ENCODE results near the gene PRKCD.
"Not testable (repeated sequence)": the region's sequence is repeated elsewhere in the genome, so short reads cannot be mapped to it uniquely, and the experiment has no call there.

The PRKCD gene

DNA sequence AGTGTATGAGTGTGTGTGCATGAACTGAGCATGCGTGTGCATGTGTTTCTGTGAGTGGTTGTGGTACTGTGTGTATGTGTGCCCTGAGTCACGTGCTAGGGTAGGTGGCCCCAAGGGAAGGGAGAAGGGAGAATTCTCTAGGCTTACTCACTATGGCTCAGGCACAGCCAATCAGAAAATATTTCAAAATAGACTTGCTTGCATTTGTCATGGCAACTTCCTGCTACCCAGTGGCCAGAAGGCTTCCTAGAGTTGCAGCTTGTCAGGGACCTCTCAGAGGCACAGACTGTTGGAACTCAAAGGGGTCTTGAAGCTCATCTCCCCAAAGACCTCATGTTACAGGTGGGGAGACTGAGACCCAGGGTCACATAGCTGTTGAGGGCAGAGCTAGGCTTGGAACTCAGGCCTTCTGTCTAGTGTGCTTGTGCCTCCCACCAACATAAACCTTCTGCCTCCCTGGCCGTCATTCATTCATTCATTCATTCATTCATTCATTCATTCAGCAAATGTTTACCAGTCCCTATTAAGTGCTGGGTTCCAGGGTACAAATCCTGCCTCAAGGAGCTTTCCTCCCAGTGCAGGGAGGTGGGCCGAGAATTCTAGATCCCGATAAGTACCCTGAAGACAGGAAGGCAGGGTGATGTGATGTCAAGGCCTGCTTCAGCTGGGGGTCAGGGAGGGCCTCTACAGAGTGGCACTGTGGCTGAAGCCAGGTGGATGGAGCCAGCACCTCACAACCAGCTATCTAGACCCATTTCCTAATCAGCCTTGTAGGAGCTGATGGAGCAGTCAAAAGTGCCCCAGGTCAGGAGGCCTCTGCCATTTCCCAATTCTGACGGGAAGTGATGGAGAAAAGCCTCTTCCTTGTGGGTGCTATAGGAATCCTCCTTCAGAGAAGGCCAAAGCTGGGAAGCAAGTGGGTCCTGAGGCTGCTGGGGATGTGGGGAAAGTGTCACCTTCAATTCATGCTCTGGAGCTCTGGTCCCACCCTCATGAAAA, 19.9 kb upstream of the PRKCD start:
- DNase-seq, result no peak

DNA sequence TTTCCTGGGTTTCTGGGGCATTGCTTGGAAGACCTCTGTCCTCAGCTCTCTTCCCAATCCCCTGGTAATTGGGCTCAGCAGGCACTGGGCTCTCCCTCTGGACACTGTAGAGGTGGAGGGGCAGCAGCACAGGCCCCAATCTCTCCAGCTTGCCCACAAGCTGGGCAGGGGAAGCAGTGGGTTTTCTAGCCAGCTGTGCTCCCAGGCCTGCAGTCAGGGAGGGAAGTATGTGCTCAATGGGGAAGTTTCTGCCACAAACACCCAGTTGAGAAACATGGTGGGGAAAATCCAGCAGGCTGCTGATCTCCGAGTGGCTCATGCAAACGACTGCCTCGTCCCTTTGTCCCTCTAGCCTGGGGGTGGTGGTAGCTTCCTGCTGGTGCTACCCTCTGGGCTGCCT, 18.0 kb upstream of the PRKCD start:
- DNase-seq, result peak; percentile 19

DNA sequence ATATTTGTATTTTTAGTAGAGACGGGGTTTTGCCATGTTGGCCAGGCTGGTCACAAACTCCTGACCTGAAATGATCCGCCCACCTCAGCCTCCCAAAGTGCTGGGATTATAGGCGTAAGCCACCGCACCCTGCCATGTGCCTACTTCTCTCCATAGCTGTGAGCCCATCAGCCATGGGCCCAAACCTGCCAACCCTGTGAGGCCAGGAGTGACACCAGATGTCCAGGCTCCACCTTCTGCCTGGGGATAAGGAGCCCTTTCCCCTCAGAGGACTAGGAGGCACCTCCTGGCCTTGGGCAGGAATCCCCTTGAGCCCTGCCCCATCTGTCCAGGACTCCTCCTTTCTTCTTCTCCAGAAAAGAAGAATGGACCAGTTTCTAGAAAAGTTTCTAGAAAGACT, 16.6 kb upstream of the PRKCD start:
- DNase-seq, result no peak

GRCh38 chr3:53144862-53145712, 15.9 kb upstream of the PRKCD start:
- DNase-seq, result no peak

GRCh38 chr3:53145713-53146080, 15.3 kb upstream of the PRKCD start:
- no peak for DNase-seq

GRCh38 chr3:53146319-53146891, 14.6 kb upstream of the PRKCD start:
- no peak for DNase-seq

DNA sequence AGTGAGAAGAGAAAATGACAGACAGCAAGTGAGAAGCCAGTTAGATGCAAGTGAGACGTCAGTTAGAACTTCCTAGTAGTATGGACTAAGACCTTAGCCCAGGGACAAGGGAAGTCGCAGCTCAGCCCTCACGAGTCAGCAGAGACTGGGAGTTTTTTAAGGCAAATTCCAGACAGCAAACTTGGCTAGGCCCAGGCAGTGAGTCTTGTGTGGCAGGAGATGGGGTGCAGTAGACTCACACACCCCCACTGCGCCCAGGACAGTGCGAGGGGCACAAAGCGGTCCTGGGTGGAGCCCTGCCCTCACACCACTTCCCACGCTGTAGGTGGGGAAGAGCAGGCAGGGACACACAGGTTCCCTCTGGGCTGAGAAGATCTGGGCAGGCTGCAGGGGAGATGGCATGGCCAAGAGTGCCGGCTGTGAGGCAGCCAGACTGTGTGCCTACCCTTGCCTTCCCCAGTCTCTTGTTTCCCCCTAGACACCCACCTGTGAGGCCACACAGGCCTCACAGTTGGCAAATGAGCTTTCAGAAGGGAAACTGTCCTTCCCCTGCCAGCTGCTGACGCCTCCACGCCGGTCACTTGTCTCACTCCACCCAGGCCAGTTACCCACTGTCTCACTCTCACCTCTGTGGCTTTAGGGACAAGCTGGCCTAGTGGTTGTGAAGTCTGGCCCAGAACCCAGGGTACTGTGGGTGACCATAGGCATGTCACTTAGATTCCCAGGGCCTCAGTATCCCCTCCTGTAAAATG, 13.7 kb upstream of the PRKCD start:
- no peak for DNase-seq

- no peak for DNase-seq
Observed at GRCh38 chr3:53147903-53148400, 13.1 kb upstream of the PRKCD start.

DNA sequence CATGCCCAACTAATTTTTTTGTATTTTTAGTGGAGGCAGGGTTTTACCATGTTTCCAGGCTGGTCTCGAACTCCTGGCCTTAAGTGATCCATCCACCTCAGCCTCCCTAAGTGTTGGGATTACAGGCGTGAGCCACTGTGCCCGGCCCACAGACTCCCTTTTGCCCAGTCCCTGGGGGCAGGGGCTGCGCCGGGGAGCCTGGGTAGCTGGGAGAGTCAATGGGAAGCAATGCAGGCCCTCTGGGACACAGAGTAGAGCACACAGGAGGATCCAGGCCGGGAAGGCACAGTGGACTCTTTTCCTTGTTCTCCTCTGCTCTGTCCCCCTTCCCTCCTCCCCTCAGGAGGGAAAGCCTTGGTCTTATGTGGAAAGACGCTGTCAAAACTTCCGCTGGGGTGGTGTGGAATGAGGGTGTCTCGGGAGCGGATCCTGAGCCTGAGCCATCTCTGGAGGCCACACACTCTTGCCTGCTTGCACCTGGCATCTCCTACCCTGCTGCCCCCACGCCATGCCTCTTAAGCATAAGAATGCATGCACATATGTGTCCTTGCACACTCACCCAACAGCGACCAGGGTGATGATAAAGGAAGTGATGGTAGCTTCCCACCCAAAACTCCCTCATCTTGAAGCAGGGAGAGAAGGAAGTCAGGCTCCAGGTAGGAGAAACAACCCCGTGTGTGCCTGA, 11.9 kb upstream of the PRKCD start:
- DNase-seq, result no peak

- DNase-seq, result no peak
Observed at GRCh38 chr3:53149699-53150098, 11.3 kb upstream of the PRKCD start.

- DNase-seq, result no peak
Observed at GRCh38 chr3:53150247-53151085, 10.5 kb upstream of the PRKCD start.

GRCh38 chr3:53151086-53151438, 9.9 kb upstream of the PRKCD start:
- DNase-seq, result not testable (repeated sequence)

GRCh38 chr3:53151465-53151864, 9.5 kb upstream of the PRKCD start:
- DNase-seq, result no peak

DNA sequence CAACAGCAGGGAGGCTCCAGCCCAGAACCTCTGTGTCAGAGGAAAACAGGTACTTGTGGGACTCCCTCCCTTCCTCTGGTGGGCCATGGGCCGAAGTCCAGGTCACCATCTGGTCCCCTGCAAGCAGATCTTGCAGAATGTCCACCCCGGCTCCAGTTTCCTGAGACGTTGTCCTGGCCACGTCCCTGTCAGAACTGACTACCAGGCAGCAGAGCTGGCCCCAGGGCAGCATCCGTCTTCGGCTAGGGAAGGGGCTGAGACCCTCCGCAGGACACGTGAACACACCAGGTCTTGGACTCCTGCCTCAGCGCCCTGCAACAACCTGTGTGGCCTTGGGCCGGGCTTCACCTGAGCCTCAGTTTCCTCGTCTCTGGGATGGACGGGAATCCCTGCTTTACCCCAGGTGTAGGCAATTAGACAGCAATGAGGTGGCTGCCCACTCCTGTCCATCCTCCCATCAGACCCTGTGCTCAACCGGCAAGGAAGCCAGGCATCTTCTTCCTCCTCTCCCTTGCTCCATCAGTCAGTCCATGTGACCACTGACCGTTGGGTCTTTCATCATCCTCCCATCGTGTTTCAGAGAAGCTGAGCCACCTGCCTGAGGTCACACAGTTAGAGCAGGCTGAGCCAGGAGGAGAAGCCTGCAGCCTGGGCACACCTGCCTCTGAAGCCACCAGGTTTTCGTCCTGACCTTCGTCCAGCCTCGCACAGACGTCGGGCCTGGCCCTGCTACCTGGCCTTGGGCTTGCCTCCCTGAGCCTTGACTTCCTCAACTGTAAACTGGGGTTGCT, 8.9 kb upstream of the PRKCD start:
- DNase-seq, result no peak

GRCh38 chr3:53153264-53153823, 7.7 kb upstream of the PRKCD start:
- no peak for DNase-seq

GRCh38 chr3:53153980-53154379, 7.0 kb upstream of the PRKCD start:
- DNase-seq, result no peak

DNA sequence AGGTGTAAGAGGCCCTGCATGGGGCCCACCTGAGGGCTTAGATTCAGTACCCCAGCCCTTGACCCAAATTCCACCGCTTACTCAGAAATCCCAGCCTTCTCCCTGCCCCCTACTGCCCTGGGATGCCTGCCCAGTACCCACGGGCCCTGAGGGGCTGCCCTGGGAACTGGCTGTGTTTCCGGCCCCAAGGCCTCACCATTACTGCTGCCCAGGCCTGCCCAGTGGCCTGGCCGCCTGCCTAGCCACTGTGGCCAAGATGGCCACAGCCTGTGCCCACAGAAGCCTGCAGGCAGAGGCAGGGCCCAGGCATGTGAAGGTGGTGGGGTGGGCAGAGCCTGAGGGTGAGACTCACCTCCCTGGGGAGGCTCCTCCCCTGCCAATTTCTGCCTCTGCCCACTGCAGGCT, 6.1 kb upstream of the PRKCD start:
- DNase-seq, result peak; percentile 55

DNA sequence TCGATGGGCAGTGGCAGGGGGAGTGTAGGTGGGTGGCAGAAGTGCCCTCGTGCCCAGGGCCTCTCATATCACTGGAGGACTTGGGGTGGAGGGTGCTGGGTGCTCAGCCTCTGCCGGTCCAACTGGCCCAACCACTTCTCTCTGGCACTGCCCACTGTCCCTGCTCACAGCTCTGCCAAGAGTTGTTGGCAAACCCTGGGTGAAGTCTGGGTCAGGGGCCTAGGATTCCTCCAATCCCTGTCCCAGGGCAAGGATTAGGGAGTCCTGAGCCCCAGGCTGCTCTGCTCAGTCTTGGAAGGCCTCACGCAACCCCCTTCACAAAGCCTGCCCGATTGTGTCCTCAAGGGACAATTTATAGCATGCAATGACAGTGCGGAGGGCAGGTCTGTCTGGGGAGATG, 5.2 kb upstream of the PRKCD start:
- peak; percentile 8 for DNase-seq

DNA sequence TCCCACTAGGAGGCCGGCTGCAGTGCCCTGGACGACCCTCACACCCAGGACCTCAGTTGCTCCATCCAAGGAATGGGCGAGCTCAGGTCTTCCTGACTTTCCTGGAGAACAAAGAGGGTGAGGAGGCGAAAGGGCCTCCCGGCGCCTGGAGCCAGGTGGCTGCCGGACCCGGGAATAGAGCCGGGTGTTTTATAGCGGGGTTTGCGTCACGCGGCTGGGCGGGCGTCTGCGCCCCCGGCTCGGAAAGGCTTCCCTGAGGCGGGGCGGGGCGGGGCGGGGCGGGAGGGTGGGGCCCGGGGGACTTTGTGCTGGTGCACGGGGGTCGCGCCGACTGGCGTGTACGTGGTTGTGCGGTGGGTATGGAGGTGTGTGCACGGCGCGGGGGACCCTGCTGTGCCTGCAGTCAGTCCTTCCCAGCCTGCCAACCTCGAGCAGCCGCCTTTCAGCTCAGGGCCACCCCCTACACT, 4.6 kb upstream of the PRKCD start:
- DNase-seq, result no peak
